HG03571 (cell line): ENCODE data around the gene NSUN4.

ENCODE experiments used
- ATAC-seq: cut with Tn5 transposase; IDR thresholded peaks from one replicate; pipeline ENCODE4 v1.9.1; 2021; ENCODE audit not compliant: unreplicated experiment

Gene NSUN4

DNA sequence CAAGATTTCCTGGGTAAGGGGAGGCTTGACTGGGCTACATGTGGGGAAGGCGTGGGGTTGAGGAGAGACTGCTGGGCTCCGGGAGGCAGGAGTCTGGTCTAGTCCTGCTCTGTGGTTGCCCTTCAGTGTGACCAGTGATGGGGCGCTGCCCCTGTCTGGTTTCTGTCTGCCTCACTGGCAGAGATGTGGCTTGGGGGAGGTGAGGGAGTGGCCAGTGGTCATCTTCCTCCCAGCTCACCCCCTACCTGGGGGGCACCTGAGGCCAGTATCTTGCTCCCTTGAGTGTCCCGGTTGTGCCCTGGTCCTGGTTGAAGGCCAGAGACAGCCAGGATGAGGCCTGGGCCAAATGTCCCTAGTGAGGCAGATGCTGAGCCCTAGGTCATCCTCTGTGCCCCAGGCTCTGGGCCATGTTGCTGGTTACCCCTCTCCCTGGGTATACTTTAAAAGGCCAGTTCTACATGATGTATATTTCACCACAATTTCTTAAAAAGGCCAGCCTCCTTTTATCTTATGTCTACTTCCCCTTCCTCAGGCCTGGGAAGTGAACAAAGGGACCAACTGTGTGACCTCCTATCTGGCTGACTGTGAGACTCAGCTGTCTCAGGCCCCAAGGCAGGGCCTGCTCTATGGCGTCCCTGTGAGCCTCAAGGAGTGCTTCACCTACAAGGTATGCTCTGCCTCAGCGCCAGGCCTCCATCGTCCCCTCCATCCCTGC, 64.0 kb downstream of the NSUN4 start:
- no peak for ATAC-seq

DNA sequence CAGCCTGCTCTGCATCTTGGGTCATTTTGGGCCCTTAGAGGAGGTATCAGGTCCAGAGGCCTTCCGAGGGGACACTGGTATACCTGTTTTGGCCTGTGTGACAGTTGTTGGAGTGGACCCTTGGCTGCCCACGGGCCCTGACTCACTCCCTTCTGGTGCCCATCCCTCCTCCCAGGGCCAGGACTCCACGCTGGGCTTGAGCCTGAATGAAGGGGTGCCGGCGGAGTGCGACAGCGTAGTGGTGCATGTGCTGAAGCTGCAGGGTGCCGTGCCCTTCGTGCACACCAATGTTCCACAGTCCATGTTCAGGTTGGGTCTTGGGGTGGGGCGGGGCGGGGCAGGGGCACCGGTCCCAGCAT, 64.6 kb downstream of the NSUN4 start:
- ATAC-seq, result no peak

DNA sequence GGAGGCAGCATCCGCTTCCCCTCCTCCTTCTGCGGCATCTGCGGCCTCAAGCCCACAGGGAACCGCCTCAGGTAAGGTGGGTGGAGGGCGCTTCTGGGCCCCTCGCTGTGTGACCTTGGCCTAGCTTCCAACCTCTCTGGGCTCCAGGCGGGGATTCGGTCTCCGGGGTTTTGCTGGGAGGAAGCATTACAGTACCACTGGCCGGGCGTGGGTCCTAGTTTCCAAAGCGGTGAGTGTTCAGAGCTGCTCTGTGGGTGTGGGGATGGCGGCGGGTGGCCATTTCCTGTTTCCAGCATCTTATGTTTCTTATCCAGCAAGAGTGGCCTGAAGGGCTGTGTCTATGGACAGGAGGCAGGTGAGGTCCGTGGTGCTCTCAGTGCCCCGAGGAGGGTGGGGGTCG, 65.1 kb downstream of the NSUN4 start:
- ATAC-seq, result no peak

DNA sequence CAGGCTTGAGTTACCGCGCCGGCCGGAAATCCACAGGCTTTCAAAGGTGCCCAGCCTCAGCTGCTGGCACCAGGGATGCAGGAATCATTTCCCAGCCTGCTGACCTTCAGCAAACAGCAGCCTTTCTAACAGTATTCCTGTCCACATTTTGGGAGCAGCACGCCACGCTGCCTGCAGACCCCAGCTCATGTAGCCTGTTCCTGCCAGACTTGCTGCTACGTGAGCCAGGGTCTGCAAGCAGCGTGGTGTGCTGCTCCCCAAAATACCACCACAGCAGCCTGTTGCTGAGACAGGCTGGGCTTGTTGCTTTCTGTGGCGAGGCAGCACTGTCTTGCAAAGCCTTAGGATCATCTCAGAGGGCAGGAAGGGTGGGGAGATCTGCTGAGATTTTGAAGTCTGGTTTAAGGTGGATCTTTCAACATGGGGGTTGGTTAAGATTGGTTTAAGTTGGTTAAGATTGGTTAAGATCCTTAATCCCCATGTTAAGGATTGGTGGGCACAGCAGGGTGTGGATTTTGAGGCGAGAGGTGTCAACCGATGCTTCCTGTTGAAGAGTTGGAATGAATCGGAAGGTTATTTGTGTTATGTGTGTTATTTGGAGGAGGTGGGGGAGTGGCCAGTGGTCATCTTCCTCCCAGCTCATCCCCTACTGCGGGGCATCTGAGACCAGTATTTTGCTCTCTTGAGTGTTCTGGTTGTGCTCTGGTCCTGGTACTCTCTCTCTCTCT, 66.4 kb downstream of the NSUN4 start:
- ATAC-seq, result no peak

DNA sequence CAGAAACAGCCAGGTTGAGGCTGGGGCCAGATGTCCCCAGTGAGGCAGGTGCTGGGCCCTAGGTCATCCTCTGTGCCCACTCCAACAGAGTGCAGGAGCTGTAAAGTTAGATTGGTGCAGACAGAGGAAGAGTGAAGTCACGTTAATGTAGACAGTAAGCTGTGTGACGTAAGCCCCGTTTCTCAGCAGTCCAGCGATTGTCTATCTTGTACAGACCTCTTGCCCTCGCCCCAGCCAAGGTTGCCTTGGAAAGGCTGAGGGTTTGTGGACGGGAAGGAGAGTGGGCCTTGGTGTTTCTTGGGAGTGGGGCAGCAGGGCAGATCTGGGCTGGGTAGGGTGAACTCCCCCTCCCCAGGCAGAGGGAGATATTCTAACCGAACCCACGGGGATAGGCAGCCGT, 67.0 kb downstream of the NSUN4 start:
- ATAC-seq, result no peak

DNA sequence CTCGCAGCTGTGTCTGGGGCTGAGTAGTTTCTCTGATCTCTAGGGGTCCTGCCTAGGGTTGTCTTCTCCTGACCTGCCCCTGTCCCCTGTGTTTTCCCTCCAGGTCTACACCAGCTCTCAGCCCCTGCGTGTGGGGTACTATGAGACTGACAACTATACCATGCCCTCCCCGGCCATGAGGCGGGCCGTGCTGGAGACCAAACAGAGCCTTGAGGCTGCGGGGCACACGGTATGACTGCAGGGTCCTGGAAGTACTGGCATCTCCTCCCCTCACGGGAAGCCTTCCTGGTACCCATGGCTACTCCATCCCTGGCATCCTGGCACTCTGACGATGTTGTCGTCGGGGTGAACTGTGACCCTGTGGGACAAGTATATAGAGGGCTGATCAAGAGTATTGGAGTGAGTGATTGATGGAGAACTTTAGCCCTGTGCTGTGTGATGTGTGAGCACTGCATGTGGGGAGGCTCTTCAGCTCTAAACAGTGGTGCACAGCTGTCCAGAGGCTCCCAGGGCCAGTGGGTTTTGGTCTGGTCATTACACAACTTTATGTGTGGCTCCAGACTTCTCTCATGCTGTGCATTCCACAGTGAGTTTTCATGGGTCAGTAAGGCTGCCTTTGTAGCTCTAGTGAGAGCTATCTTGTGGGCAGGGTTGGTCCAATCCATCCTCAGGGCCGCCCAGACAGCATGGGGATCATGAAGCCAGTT, 67.9 kb downstream of the NSUN4 start:
- ATAC-seq, result no peak

DNA sequence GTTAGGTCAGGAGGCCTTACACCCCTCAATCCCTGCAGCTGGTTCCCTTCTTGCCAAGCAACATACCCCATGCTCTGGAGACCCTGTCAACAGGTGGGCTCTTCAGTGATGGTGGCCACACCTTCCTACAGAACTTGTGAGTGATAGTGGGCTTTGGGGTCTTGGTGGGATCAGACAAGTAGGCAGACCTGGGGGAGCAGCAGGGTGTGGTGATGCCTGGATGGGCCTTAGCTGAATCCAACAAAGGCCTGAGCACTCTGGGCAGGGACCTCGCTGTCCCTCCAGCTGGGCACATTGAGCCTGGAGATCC, 68.4 kb downstream of the NSUN4 start:
- ATAC-seq, result no peak

DNA sequence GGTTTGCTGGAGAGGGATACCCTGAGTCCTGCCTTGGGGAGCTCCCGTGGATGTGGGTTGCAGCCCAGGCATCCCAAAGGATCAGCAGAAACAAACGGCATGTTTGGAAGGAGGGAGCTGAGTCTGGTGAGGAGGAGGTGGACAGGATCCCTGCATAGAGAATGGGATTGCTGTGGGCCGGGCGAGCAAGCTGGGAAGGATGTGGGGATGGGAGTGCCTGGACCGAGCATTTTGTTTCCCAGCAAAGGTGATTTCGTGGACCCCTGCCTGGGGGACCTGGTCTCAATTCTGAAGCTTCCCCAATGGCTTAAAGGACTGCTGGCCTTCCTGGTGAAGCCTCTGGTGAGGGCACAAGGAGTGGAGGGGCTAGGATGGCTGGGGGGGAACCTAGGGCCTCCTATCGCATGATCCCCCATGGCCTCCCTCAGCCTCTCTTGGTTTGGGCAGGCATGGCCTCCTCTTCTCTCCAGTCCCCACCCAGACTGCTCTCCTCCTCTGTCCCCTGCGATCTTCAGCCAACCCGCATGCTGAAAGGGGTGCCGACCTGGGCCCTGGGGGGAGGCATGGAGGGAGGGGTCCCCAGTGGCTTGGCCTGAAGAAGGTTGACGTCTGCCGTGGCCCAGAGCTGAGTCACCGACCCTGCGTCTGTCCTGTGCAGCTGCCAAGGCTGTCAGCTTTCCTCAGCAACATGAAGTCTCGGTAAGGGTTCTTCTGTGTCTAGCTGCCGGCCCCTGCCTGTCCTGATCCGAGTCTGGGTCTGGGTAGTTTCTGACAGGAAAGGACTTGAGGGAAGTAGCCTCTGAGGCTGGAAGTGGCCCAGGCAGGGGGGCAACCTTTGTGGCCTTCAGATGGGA, 69.8 kb downstream of the NSUN4 start:
- no peak for ATAC-seq

DNA sequence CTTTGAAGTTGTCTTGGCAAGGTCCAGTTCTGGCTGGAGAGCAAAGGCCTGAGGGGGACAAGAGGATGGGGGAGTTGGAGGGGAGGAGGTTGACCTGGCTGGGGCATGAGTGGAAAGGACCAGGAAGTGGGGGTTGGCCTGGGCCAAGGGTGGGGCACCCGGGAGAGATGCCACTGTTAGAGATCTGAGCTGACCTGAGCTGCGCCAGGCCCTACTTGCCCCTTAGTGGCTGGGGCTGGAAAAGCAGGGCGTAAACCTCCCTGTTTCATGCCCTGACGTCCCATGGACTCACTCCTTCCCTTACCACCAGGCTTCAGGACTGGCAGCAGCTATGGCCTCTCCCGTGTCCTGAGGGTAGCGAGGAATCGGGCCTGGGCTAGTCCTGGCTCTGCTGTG, 70.4 kb downstream of the NSUN4 start:
- no peak for ATAC-seq
